ENCODE results near the gene MARCHF2.

GRCh38 chr19:8398311-8398771 is 14.8 kb upstream of the MARCHF2 start:
- TF ChIP-seq POLR2A (IDR thresholded peaks at IDR 0.05) = no peak
- TF ChIP-seq, protein P1, sequence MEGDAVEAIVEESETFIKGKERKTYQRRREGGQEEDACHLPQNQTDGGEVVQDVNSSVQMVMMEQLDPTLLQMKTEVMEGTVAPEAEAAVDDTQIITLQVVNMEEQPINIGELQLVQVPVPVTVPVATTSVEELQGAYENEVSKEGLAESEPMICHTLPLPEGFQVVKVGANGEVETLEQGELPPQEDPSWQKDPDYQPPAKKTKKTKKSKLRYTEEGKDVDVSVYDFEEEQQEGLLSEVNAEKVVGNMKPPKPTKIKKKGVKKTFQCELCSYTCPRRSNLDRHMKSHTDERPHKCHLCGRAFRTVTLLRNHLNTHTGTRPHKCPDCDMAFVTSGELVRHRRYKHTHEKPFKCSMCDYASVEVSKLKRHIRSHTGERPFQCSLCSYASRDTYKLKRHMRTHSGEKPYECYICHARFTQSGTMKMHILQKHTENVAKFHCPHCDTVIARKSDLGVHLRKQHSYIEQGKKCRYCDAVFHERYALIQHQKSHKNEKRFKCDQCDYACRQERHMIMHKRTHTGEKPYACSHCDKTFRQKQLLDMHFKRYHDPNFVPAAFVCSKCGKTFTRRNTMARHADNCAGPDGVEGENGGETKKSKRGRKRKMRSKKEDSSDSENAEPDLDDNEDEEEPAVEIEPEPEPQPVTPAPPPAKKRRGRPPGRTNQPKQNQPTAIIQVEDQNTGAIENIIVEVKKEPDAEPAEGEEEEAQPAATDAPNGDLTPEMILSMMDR (IDR thresholded peaks at IDR 0.05) = no peak
